H1 (cell line): ENCODE data around the gene UBR2. TPM values are rescaled to one million over a fixed set of nuclear protein-coding genes. Genes with fewer than 3 reads are reported as not detected.

ENCODE experiments used
- CTCF ChIA-PET: fragments of 300-600 bp; sonication (Branson Sonifier 250); formaldehyde crosslinking; loops from one replicate; lab custom pipeline; 2021; ENCODE audit not compliant: partially characterized antibody; lab: Charles Lee
- POLR2A ChIA-PET: fragments of 300-600 bp; sonication (Branson Sonifier 250); formaldehyde crosslinking; loops from one replicate; lab custom pipeline; 2021; ENCODE audit warnings: inconsistent platforms; ENCODE audit not compliant: partially characterized antibody; lab: Charles Lee
- DNase-seq, 2 experiments: peaks; one replicate each; pipeline versions ENCODE4 v3.0.0 to v3.0.0-alpha.2; 2010 to 2022; ENCODE audit warnings: low spot score in 2 of 2, low read depth in 1 of 2, mixed read lengths in 1 of 2
- FAIRE-seq: peaks from 2 replicates; lab custom pipeline; 2011; peaks lifted over from hg19 to GRCh38; lab: Jason Lieb, UNC
- H2AFZ ChIP-seq: 2 replicates; pipeline ENCODE4 v1.8.1; 2012; ENCODE audit warnings: low read length, inconsistent platforms
- H2AK5ac ChIP-seq: 2 replicates; pipeline ENCODE4 v1.6.1; 2013; ENCODE audit warnings: low read depth, low read length
- H2BK120ac ChIP-seq: replicated peaks from 2 replicates; pipeline ENCODE3; 2013; ENCODE audit warnings: low read depth, low read length, inconsistent platforms
- H2BK12ac ChIP-seq: 2 replicates; pipeline ENCODE4 v1.6.1; 2013; ENCODE audit warnings: low read depth, low read length
- H2BK15ac ChIP-seq: 2 replicates; pipeline ENCODE4 v1.6.1; 2013; ENCODE audit warnings: low read length
- H2BK20ac ChIP-seq: 2 replicates; pipeline ENCODE4 v1.6.1; 2013; ENCODE audit warnings: low read length
- H2BK5ac ChIP-seq: 2 replicates; pipeline ENCODE4 v1.6.1; 2013; ENCODE audit warnings: low read depth, low read length
- H3K14ac ChIP-seq: 2 replicates; pipeline ENCODE4 v1.6.1; 2013; ENCODE audit warnings: inconsistent platforms; ENCODE audit not compliant: insufficient read length
- H3K18ac ChIP-seq: 2 replicates; pipeline ENCODE4 v1.6.1; 2013; ENCODE audit warnings: low read length; ENCODE audit errors: extremely low read depth
- H3K23ac ChIP-seq: 2 replicates; pipeline ENCODE4 v1.6.1; 2013; ENCODE audit warnings: inconsistent platforms; ENCODE audit not compliant: insufficient read length
- H3K23me2 ChIP-seq: 2 replicates; pipeline ENCODE4 v1.6.1; 2013; ENCODE audit warnings: low read depth, low read length
- H3K27ac ChIP-seq: 2 replicates; pipeline ENCODE4 v1.6.1; 2011; ENCODE audit warnings: low read depth, low read length, inconsistent platforms
- H3K27me3 ChIP-seq, 4 experiments: replicated peaks in 1 of 4; 1 replicate in 1 of 4; 2 replicates in 3 of 4; pipeline versions ENCODE4 v1.6.1 to v1.8.1; 2011 to 2013; ENCODE audit warnings: low read length in 3 of 4, mild to moderate bottlenecking in 3 of 4, inconsistent platforms in 2 of 4, mixed read lengths in 2 of 4, moderate library complexity in 1 of 4; ENCODE audit not compliant: control insufficient read depth in 3 of 4, insufficient read depth in 3 of 4; ENCODE audit errors: extremely low read depth in 1 of 4
- H3K36me3 ChIP-seq, 4 experiments: 2 replicates each; pipeline versions ENCODE4 v1.6.1 to v1.8.1; 2011 to 2013; ENCODE audit warnings: mild to moderate bottlenecking in 4 of 4, low read length in 3 of 4, moderate library complexity in 2 of 4, control low read depth in 1 of 4, inconsistent platforms in 1 of 4; ENCODE audit not compliant: insufficient read depth in 4 of 4, control insufficient read depth in 2 of 4
- H3K4ac ChIP-seq: replicated peaks from 2 replicates; pipeline ENCODE3; 2013; ENCODE audit warnings: low read length, low read depth, mixed read lengths, inconsistent platforms; ENCODE audit not compliant: insufficient read length
- H3K4me1 ChIP-seq, 4 experiments: replicated peaks in 1 of 4; 1 replicate in 1 of 4; 2 replicates in 3 of 4; pipeline versions ENCODE4 v1.6.1 to v1.8.1; 2011 to 2013; ENCODE audit warnings: low read length in 3 of 4, inconsistent platforms in 2 of 4, mixed read lengths in 1 of 4; ENCODE audit not compliant: insufficient read depth in 4 of 4, control insufficient read depth in 3 of 4
- H3K4me2 ChIP-seq, 2 experiments: 2 replicates each; pipeline versions ENCODE4 v1.6.1 to v1.8.1; 2011 to 2013; ENCODE audit warnings: low read depth in 2 of 2, low read length in 2 of 2, control low read depth in 1 of 2, inconsistent platforms in 1 of 2, mild to moderate bottlenecking in 1 of 2; ENCODE audit not compliant: insufficient read depth in 1 of 2
- H3K4me3 ChIP-seq, 4 experiments: fragments of 200-600, 300-600 bp in 1 of 4; sonication (generic), shearing (Covaris generic), sonication (Bioruptor Twin) in 1 of 4; 2 replicates each; pipeline versions ENCODE4 v1.5.1 to v1.8.1; 2011 to 2016; ENCODE audit warnings: low read length in 4 of 4, low read depth in 3 of 4, control low read depth in 2 of 4, inconsistent platforms in 2 of 4, mild to moderate bottlenecking in 2 of 4, mixed read lengths in 1 of 4, moderate library complexity in 1 of 4; ENCODE audit not compliant: insufficient read depth in 2 of 4; ENCODE audit errors: extremely low read depth in 1 of 4
- H3K56ac ChIP-seq: replicated peaks from 2 replicates; pipeline ENCODE3; 2013; ENCODE audit warnings: low read depth, mild to moderate bottlenecking, mixed read lengths, low read length, inconsistent platforms; ENCODE audit not compliant: insufficient read length
- H3K79me1 ChIP-seq: 2 replicates; pipeline ENCODE4 v1.6.1; 2013; ENCODE audit warnings: low read depth, low read length, control low read depth
- H3K79me2 ChIP-seq, 2 experiments: 2 replicates each; pipeline versions ENCODE4 v1.6.1 to v1.8.1; 2012 to 2013; ENCODE audit warnings: low read length in 2 of 2, mild to moderate bottlenecking in 2 of 2, inconsistent platforms in 1 of 2; ENCODE audit not compliant: insufficient read depth in 2 of 2, control insufficient read depth in 1 of 2
- H3K9ac ChIP-seq, 4 experiments: replicated peaks in 1 of 4; 1 replicate in 1 of 4; 2 replicates in 3 of 4; pipeline versions ENCODE4 v1.6.1 to v1.8.1; 2011 to 2013; ENCODE audit warnings: low read depth in 3 of 4, low read length in 3 of 4, control low read depth in 2 of 4, mild to moderate bottlenecking in 2 of 4, moderate library complexity in 2 of 4, inconsistent platforms in 1 of 4; ENCODE audit errors: extremely low read depth in 1 of 4
- H3K9me3 ChIP-seq, 2 experiments: 2 replicates each; pipeline versions ENCODE4 v1.6.1 to v1.8.1; 2012 to 2013; ENCODE audit warnings: mild to moderate bottlenecking in 2 of 2, moderate library complexity in 2 of 2, control low read depth in 1 of 2, inconsistent platforms in 1 of 2, low read depth in 1 of 2, low read length in 1 of 2, mixed read lengths in 1 of 2; ENCODE audit not compliant: insufficient read depth in 2 of 2
- H4K20me1 ChIP-seq, 2 experiments: replicated peaks in 1 of 2; 2 replicates each; pipeline versions ENCODE3 to v1.8.1; 2011 to 2013; ENCODE audit warnings: inconsistent platforms in 2 of 2, low read length in 2 of 2, mild to moderate bottlenecking in 1 of 2; ENCODE audit not compliant: insufficient read depth in 2 of 2, control insufficient read depth in 1 of 2
- H4K5ac ChIP-seq: 2 replicates; pipeline ENCODE4 v1.6.1; 2013; ENCODE audit warnings: low read length, low read depth, mixed read lengths, inconsistent platforms; ENCODE audit not compliant: insufficient read length
- H4K8ac ChIP-seq: 2 replicates; pipeline ENCODE4 v1.8.0; 2013; ENCODE audit warnings: mild to moderate bottlenecking, moderate library complexity, low read length, inconsistent platforms; ENCODE audit not compliant: insufficient read depth; ENCODE audit errors: extremely low read depth
- H4K91ac ChIP-seq: replicated peaks from 2 replicates; pipeline ENCODE3; 2013; ENCODE audit warnings: low read length, mixed read lengths, inconsistent platforms; ENCODE audit not compliant: insufficient read length
- BCL11A ChIP-seq, 2 experiments: IDR thresholded peaks; one replicate each; pipeline ENCODE4 v1.6.1; 2011; ENCODE audit warnings: low read depth in 2 of 2, low read length in 2 of 2, mild to moderate bottlenecking in 2 of 2
- BRCA1 ChIP-seq: IDR thresholded peaks from 2 replicates; pipeline ENCODE4 v1.6.1; 2012; ENCODE audit warnings: low read depth, low read length, improper control_type of control experiment
- CBX5 ChIP-seq: fragments of 300-800, 300-1000 bp; sonication (generic); IDR thresholded peaks from 2 replicates; pipeline ENCODE4 v1.7.1; 2016; ENCODE audit warnings: antibody characterized with exemption, low read length, low read depth
- CHD1 ChIP-seq: IDR thresholded peaks from 2 replicates; pipeline ENCODE4 v1.6.1; 2012; ENCODE audit warnings: low read depth, low read length, improper control_type of control experiment
- HDAC6 ChIP-seq: IDR thresholded peaks from one replicate; pipeline ENCODE4 v1.7.1; 2012; ENCODE audit warnings: low read depth, mild to moderate bottlenecking, inconsistent platforms, low read length, moderate library complexity
- KDM1A ChIP-seq: fragments of 200-600, 300-600 bp; sonication (generic); IDR thresholded peaks from 2 replicates; pipeline ENCODE4 v1.7.1; 2016; ENCODE audit warnings: mild to moderate bottlenecking, low read length, borderline replicate concordance
- KDM4A ChIP-seq: IDR thresholded peaks from one replicate; pipeline ENCODE4 v1.7.1; 2012; ENCODE audit warnings: low read depth, mild to moderate bottlenecking, moderate library complexity, low read length, inconsistent platforms; ENCODE audit not compliant: severe bottlenecking
- RFX5 ChIP-seq: IDR thresholded peaks from 2 replicates; pipeline ENCODE4 v1.6.1; 2011; ENCODE audit warnings: low read depth, low read length, improper control_type of control experiment, borderline replicate concordance
- RXRA ChIP-seq: IDR thresholded peaks from 2 replicates; pipeline ENCODE4 v1.6.1; 2011; ENCODE audit warnings: low read depth, mild to moderate bottlenecking, low read length, moderate library complexity; ENCODE audit not compliant: insufficient read depth
- SIN3A ChIP-seq, 2 experiments: IDR thresholded peaks in 1 of 2; conservative IDR thresholded peaks in 1 of 2; 2 replicates each; pipeline ENCODE4 v1.6.1; 2011 to 2012; ENCODE audit warnings: low read length in 2 of 2, improper control_type of control experiment in 1 of 2, low read depth in 1 of 2, mild to moderate bottlenecking in 1 of 2
- TAF1 ChIP-seq: IDR thresholded peaks from 2 replicates; pipeline ENCODE4 v1.6.1; 2011; ENCODE audit warnings: mild to moderate bottlenecking, low read depth, low read length
- YY1 ChIP-seq: IDR thresholded peaks from 2 replicates; pipeline ENCODE4 v1.6.1; 2011; ENCODE audit warnings: low read depth, mild to moderate bottlenecking, low read length
- WGBS, 2 experiments: shearing (Covaris generic) in 1 of 2; methylation state at CpG; one replicate each; pipeline versions ENCODE4 v1.1.6 to v1.1.7; 2013 to 2015; ENCODE audit warnings: low lambda C conversion rate in 2 of 2, mixed read lengths in 2 of 2, inconsistent platforms in 1 of 2, low coverage in 1 of 2, missing lambda C conversion rate in 1 of 2; ENCODE audit not compliant: insufficient replicate concordance in 2 of 2, insufficient coverage in 1 of 2, insufficient read length in 1 of 2; ENCODE audit errors: extremely low coverage in 1 of 2, missing lambda C conversion rate in 1 of 2; 5-methylcytosine and 5-hydroxymethylcytosine counted together
- polyA plus RNA-seq, 7 experiments: library from polyadenylated mRNA; depleted of rRNA in 3 of 7; stranded (reverse) in 5 of 7; unstranded in 2 of 7; fragments of >200 nt in 5 of 7; fragments of 200-250 nt in 2 of 7; gene quantifications; 1 replicate in 5 of 7; 2 replicates in 1 of 7; 4 replicates in 1 of 7; pipeline versions ENCODE4 v1.2.1 to v1.2.3, GENCODE V29; 2011 to 2013; ENCODE audit warnings: missing spikeins in 2 of 7, mixed read lengths in 2 of 7
- total RNA-seq: library from RNA; stranded (reverse); fragmentation: NEBNext Ultra II Directional; extraction: Animal tissue kit (Norgen Biotek cat#: 25700); gene quantifications from 2 replicates; pipeline ENCODE4 v1.2.1, GENCODE V29; 2021

The UBR2 gene
- total and polyA plus RNA-seq, 2 of the 8 experiments (the other 6 are each of a cell fraction or from before 2014, with no cell fraction given): 6.5 to 19.5 TPM

- no peak overlapping the region for H4K8ac ChIP-seq
- H3K79me2 ChIP-seq: peaks cover 3 to 34% of the 10 kb centered on the region in 2 experiments; a peak in 3 of 4 replicates
- H4K5ac ChIP-seq: no peak overlapping the region
- H3K4me1 ChIP-seq: no peaks in the 10 kb centered on the region; a peak in 3 of 7 replicates
- no peak overlapping the region for H2BK12ac ChIP-seq
- H3K14ac ChIP-seq: no peak overlapping the region
- H3K79me1 ChIP-seq: no peaks in the 10 kb centered on the region
- H3K23me2 ChIP-seq: peaks cover 2% of the 10 kb centered on the region; the same call in 1 of the 2 replicates
- ChIA-PET POLR2A (interaction anchor here (0.9 to 2.4 kb wide), 4 partner anchors 11 to 110 kb away, joined by 3 to 18 read pairs (median 8); partner anchors contain the start of gene TRERF1), CTCF (interaction anchor here (0.8 to 4.8 kb wide), 11 partner anchors 8 to 349 kb away, joined by 3 to 30 read pairs (median 3); no protein-coding TSS in a partner anchor)
- H3K23ac ChIP-seq: no peak overlapping the region
- no peaks in the 10 kb centered on the region for H3K27me3 ChIP-seq
- FAIRE-seq (no peak), DNase-seq (no peak)
- H3K9me3 ChIP-seq: no peaks in the 10 kb centered on the region
- H4K91ac ChIP-seq: no peak overlapping the region
- H3K9ac ChIP-seq: no peak overlapping the region
- H2AFZ ChIP-seq: no peak overlapping the region
- no peak overlapping the region for H2AK5ac ChIP-seq
- no peak overlapping the region for H3K56ac ChIP-seq
- peak overlapping the region in 1 of 2 experiments; percentile 73; a peak in 1 of 4 replicates for H3K4me2 ChIP-seq
- H2BK5ac ChIP-seq: no peak overlapping the region
- H4K20me1 ChIP-seq: no peaks in the 10 kb centered on the region
- H3K4ac ChIP-seq: no peak overlapping the region
- 85% methylated on average over 5 of the region's 6 CpGs; no CpG with 5 or more reads in 1 of the 2 experiments for WGBS, 2 experiments
- no peak overlapping the region; a peak in 1 of 8 replicates for H3K4me3 ChIP-seq
- no peak overlapping the region for H3K18ac ChIP-seq
- H2BK15ac ChIP-seq: no peak overlapping the region
- H2BK120ac ChIP-seq: no peak overlapping the region
- H3K36me3 ChIP-seq: no peaks in the 10 kb centered on the region; a peak in 1 of 8 replicates
- no peak overlapping the region for H2BK20ac ChIP-seq
- H3K27ac ChIP-seq: no peak overlapping the region
- no peak for TF ChIP-seq BCL11A (IDR thresholded peaks at IDR 0.05; ENCODE audit: low read depth in 2 of 2, low read length in 2 of 2)
- TF ChIP-seq YY1: no peak
- no peak for TF ChIP-seq SIN3A (conservative IDR thresholded peaks at IDR 0.05 in 1 of 2, IDR thresholded peaks at IDR 0.05 in 1 of 2; ENCODE audit: low read depth in 1 of 2, low read length in 2 of 2)
- TF ChIP-seq RXRA: no peak
- TF ChIP-seq KDM4A: no peak
- no peak for TF ChIP-seq KDM1A
- no peak for TF ChIP-seq CHD1
- no peak for TF ChIP-seq HDAC6
- no peak for TF ChIP-seq BRCA1
- no peak for TF ChIP-seq CBX5
- TF ChIP-seq TAF1: no peak
- TF ChIP-seq RFX5: no peak
These were observed 932 bp upstream of the UBR2 start for GRCh38 chr6:42562788-42563405.
